Measurements from ENCODE around the gene RARB.

- TF ChIP-seq CTCF (conservative IDR thresholded peaks at IDR 0.05 in 1 of 2, IDR thresholded peaks at IDR 0.05 in 1 of 2; ENCODE audit: low read depth in 1 of 2, low read length in 2 of 2) (no peak), EZH2 (IDR thresholded peaks at IDR 0.05; ENCODE audit: low read length, missing control alignments) (no peak)
Observed at GRCh38 chr3:25430935-25431770, 3.1 kb downstream of the RARB start.

Measured in fibroblast of lung (primary cell).